ENCODE data around the gene CDH9.

CDH9 gene

GRCh38 chr5:26872337-26872736 is 166.0 kb downstream of the CDH9 start:
- no CpG with 5 or more reads among the region's 3 CpGs for WGBS
- no peak overlapping the region for H3K23ac ChIP-seq (ENCODE audit: low read length in 2 of 2)
- no peaks in the 10 kb centered on the region for H3K79me1 ChIP-seq (replicated peaks; ENCODE audit: low read length, poor library complexity, severe bottlenecking)
- no peak overlapping the region for H2AFZ ChIP-seq (ENCODE audit: low read depth, low read length)
- H3K4me3 ChIP-seq (ENCODE audit: insufficient read depth in 1 of 2, low read depth in 1 of 2, low read length in 2 of 2): no peak overlapping the region
- H2BK120ac ChIP-seq (ENCODE audit: low read depth, low read length): no peak overlapping the region
- H3K4ac ChIP-seq (ENCODE audit: low read depth in 1 of 2, low read length in 2 of 2): no peak overlapping the region
- no peaks in the 10 kb centered on the region for H3K9me3 ChIP-seq (ENCODE audit: control insufficient read depth, low read length)
- no peak overlapping the region for H2BK12ac ChIP-seq (ENCODE audit: low read length in 2 of 2)
- H3K4me2 ChIP-seq (ENCODE audit: low read length, poor library complexity, severe bottlenecking): no peak overlapping the region
- no peak overlapping the region for H2BK5ac ChIP-seq (ENCODE audit: low read depth, low read length, poor library complexity, severe bottlenecking)
- no peak overlapping the region for H2AK5ac ChIP-seq (ENCODE audit: low read length, severe bottlenecking)
- no peak overlapping the region for H3K9ac ChIP-seq (ENCODE audit: low read length)
- H3K4me1 ChIP-seq (ENCODE audit: control insufficient read depth, insufficient read depth, low read depth, low read length): no peaks in the 10 kb centered on the region
- no peak overlapping the region for H4K91ac ChIP-seq (ENCODE audit: low read length)
- no peak overlapping the region for H2BK15ac ChIP-seq (ENCODE audit: low read depth, poor library complexity, severe bottlenecking)
- no peak overlapping the region for H3K27ac ChIP-seq (ENCODE audit: low read length, poor library complexity, severe bottlenecking)
- H3K27me3 ChIP-seq (ENCODE audit: control insufficient read depth in 1 of 2, insufficient read depth in 1 of 2, low read length in 2 of 2): no peaks in the 10 kb centered on the region
- no peak overlapping the region for H3K18ac ChIP-seq (ENCODE audit: low read depth in 1 of 2, low read length in 2 of 2)
- H3K14ac ChIP-seq (ENCODE audit: low read length in 2 of 2): no peak overlapping the region
- H3K36me3 ChIP-seq (ENCODE audit: control insufficient read depth in 1 of 2, insufficient read depth in 2 of 2, low read depth in 1 of 2, low read length in 2 of 2): no peaks in the 10 kb centered on the region
- H4K8ac ChIP-seq (ENCODE audit: low read length): no peak overlapping the region
- DNase-seq: no peak

- no peak overlapping the region for H2BK12ac ChIP-seq (ENCODE audit: low read length in 2 of 2)
- H3K4me2 ChIP-seq (ENCODE audit: low read length, poor library complexity, severe bottlenecking): no peak overlapping the region
- H2BK5ac ChIP-seq (ENCODE audit: low read depth, low read length, poor library complexity, severe bottlenecking): no peak overlapping the region
- WGBS: 100% methylated on average over 1 of the region's 1 CpG
- no peak overlapping the region for H3K27ac ChIP-seq (ENCODE audit: low read length, poor library complexity, severe bottlenecking)
- no peaks in the 10 kb centered on the region for H3K36me3 ChIP-seq (ENCODE audit: control insufficient read depth in 1 of 2, insufficient read depth in 2 of 2, low read depth in 1 of 2, low read length in 2 of 2)
- H3K27me3 ChIP-seq (ENCODE audit: control insufficient read depth in 1 of 2, insufficient read depth in 1 of 2, low read length in 2 of 2): no peaks in the 10 kb centered on the region
- no peak overlapping the region for H3K14ac ChIP-seq (ENCODE audit: low read length in 2 of 2)
- no peaks in the 10 kb centered on the region for H3K9me3 ChIP-seq (ENCODE audit: control insufficient read depth, low read length)
- H2BK15ac ChIP-seq (ENCODE audit: low read depth, poor library complexity, severe bottlenecking): no peak overlapping the region
- no peak overlapping the region for H3K4me3 ChIP-seq (ENCODE audit: insufficient read depth in 1 of 2, low read depth in 1 of 2, low read length in 2 of 2)
- no peak overlapping the region for H3K9ac ChIP-seq (ENCODE audit: low read length)
- no peak overlapping the region for H2AFZ ChIP-seq (ENCODE audit: low read depth, low read length)
- no peak for DNase-seq
- no peaks in the 10 kb centered on the region for H3K79me1 ChIP-seq (replicated peaks; ENCODE audit: low read length, poor library complexity, severe bottlenecking)
- H3K4ac ChIP-seq (ENCODE audit: low read depth in 1 of 2, low read length in 2 of 2): no peak overlapping the region
- no peak overlapping the region for H2AK5ac ChIP-seq (ENCODE audit: low read length, severe bottlenecking)
- H3K4me1 ChIP-seq (ENCODE audit: control insufficient read depth, insufficient read depth, low read depth, low read length): no peaks in the 10 kb centered on the region
- H3K23ac ChIP-seq (ENCODE audit: low read length in 2 of 2): no peak overlapping the region
- no peak overlapping the region for H3K18ac ChIP-seq (ENCODE audit: low read depth in 1 of 2, low read length in 2 of 2)
- no peak overlapping the region for H4K91ac ChIP-seq (ENCODE audit: low read length)
- no peak overlapping the region for H4K8ac ChIP-seq (ENCODE audit: low read length)
- no peak overlapping the region for H2BK120ac ChIP-seq (ENCODE audit: low read depth, low read length)
Measured at GRCh38 chr5:26869781-26870180, 168.6 kb downstream of the CDH9 start.

GRCh38 chr5:26868504-26868903 is 169.9 kb downstream of the CDH9 start:
- Histone ChIP-seq H4K91ac (ENCODE audit: low read length) (no peak overlapping the region), H3K79me1 (replicated peaks; ENCODE audit: low read length, poor library complexity, severe bottlenecking) (no peaks in the 10 kb centered on the region), H3K27ac (ENCODE audit: low read length, poor library complexity, severe bottlenecking) (no peak overlapping the region), H2BK15ac (ENCODE audit: low read depth, poor library complexity, severe bottlenecking) (no peak overlapping the region), H3K23ac (ENCODE audit: low read length in 2 of 2) (no peak overlapping the region), H3K9ac (ENCODE audit: low read length) (no peak overlapping the region), H2BK5ac (ENCODE audit: low read depth, low read length, poor library complexity, severe bottlenecking) (no peak overlapping the region), H3K14ac (ENCODE audit: low read length in 2 of 2) (no peak overlapping the region), H3K4me1 (ENCODE audit: control insufficient read depth, insufficient read depth, low read depth, low read length) (no peaks in the 10 kb centered on the region), H2AFZ (ENCODE audit: low read depth, low read length) (no peak overlapping the region), H2BK120ac (ENCODE audit: low read depth, low read length) (no peak overlapping the region), H2AK5ac (ENCODE audit: low read length, severe bottlenecking) (no peak overlapping the region), H3K18ac (ENCODE audit: low read depth in 1 of 2, low read length in 2 of 2) (no peak overlapping the region), H4K8ac (ENCODE audit: low read length) (no peak overlapping the region), H3K4me3 (ENCODE audit: insufficient read depth in 1 of 2, low read depth in 1 of 2, low read length in 2 of 2) (no peak overlapping the region), H3K9me3 (ENCODE audit: control insufficient read depth, low read length) (no peaks in the 10 kb centered on the region), H3K4me2 (ENCODE audit: low read length, poor library complexity, severe bottlenecking) (no peak overlapping the region), H3K36me3 (ENCODE audit: control insufficient read depth in 1 of 2, insufficient read depth in 2 of 2, low read depth in 1 of 2, low read length in 2 of 2) (no peaks in the 10 kb centered on the region), H3K27me3 (ENCODE audit: control insufficient read depth in 1 of 2, insufficient read depth in 1 of 2, low read length in 2 of 2) (no peaks in the 10 kb centered on the region), H3K4ac (ENCODE audit: low read depth in 1 of 2, low read length in 2 of 2) (no peak overlapping the region), H2BK12ac (ENCODE audit: low read length in 2 of 2) (no peak overlapping the region)
- WGBS: 97% methylated on average over 3 of the region's 3 CpGs
- DNase-seq: no peak

GRCh38 chr5:26864061-26864460 is 174.3 kb downstream of the CDH9 start:
- no peak overlapping the region for H2BK12ac ChIP-seq (ENCODE audit: low read length in 2 of 2)
- H2AFZ ChIP-seq (ENCODE audit: low read depth, low read length): no peak overlapping the region
- no peak overlapping the region for H3K14ac ChIP-seq (ENCODE audit: low read length in 2 of 2)
- no peak overlapping the region for H2BK5ac ChIP-seq (ENCODE audit: low read depth, low read length, poor library complexity, severe bottlenecking)
- H2AK5ac ChIP-seq (ENCODE audit: low read length, severe bottlenecking): no peak overlapping the region
- H3K4ac ChIP-seq (ENCODE audit: low read depth in 1 of 2, low read length in 2 of 2): no peak overlapping the region
- no peak overlapping the region for H3K18ac ChIP-seq (ENCODE audit: low read depth in 1 of 2, low read length in 2 of 2)
- DNase-seq: no peak
- no peak overlapping the region for H3K23ac ChIP-seq (ENCODE audit: low read length in 2 of 2)
- no peak overlapping the region for H3K27ac ChIP-seq (ENCODE audit: low read length, poor library complexity, severe bottlenecking)
- no peaks in the 10 kb centered on the region for H3K9me3 ChIP-seq (ENCODE audit: control insufficient read depth, low read length)
- no peaks in the 10 kb centered on the region for H3K27me3 ChIP-seq (ENCODE audit: control insufficient read depth in 1 of 2, insufficient read depth in 1 of 2, low read length in 2 of 2)
- no peaks in the 10 kb centered on the region for H3K36me3 ChIP-seq (ENCODE audit: control insufficient read depth in 1 of 2, insufficient read depth in 2 of 2, low read depth in 1 of 2, low read length in 2 of 2)
- no peak overlapping the region for H2BK120ac ChIP-seq (ENCODE audit: low read depth, low read length)
- H2BK15ac ChIP-seq (ENCODE audit: low read depth, poor library complexity, severe bottlenecking): no peak overlapping the region
- H4K8ac ChIP-seq (ENCODE audit: low read length): no peak overlapping the region
- no peaks in the 10 kb centered on the region for H3K4me1 ChIP-seq (ENCODE audit: control insufficient read depth, insufficient read depth, low read depth, low read length)
- no peak overlapping the region for H3K9ac ChIP-seq (ENCODE audit: low read length)
- H3K4me2 ChIP-seq (ENCODE audit: low read length, poor library complexity, severe bottlenecking): no peak overlapping the region
- H3K4me3 ChIP-seq (ENCODE audit: insufficient read depth in 1 of 2, low read depth in 1 of 2, low read length in 2 of 2): no peak overlapping the region
- 86% methylated on average over 2 of the region's 4 CpGs for WGBS
- H3K79me1 ChIP-seq (replicated peaks; ENCODE audit: low read length, poor library complexity, severe bottlenecking): no peaks in the 10 kb centered on the region
- H4K91ac ChIP-seq (ENCODE audit: low read length): no peak overlapping the region

Measured in mesenchymal stem cell (in vitro differentiated cells and primary cell).